Gastroesophageal sphincter (tissue), 4 donors: Measurements from ENCODE around the gene CDYL. TPM values are rescaled to one million over a fixed set of nuclear protein-coding genes. Genes with fewer than 3 reads are reported as not detected.
A peak's percentile ranks its signal among the peaks of the same experiment; 100 is the strongest.

ENCODE experiments used
- ATAC-seq: fragments of 150-250 bp; one replicate; pipeline ENCODE4 v1.9.1; 2016; ENCODE audit warnings: mild to moderate bottlenecking, moderate library complexity
- H3K27ac ChIP-seq, 4 donors: fragments of 200-600 bp; sonication (generic) in 3 of 4; 1 replicate in 3 of 4; 2 replicates in 1 of 4; pipeline ENCODE4 v1.5.1; 2016 to 2019
- H3K27me3 ChIP-seq: fragments of 200-600 bp; sonication (generic); one replicate; pipeline ENCODE4 v1.5.1; 2019
- H3K36me3 ChIP-seq, 2 donors: fragments of 200-600 bp; sonication (generic); one replicate each; pipeline ENCODE4 v1.5.1; 2019; ENCODE audit warnings: control low read depth in 1 of 2
- H3K4me1 ChIP-seq, 3 donors: fragments of 200-600 bp; sonication (generic); 1 replicate in 2 of 3; 2 replicates in 1 of 3; pipeline ENCODE4 v1.5.1; 2016 to 2019; ENCODE audit warnings: control low read depth in 2 of 3
- H3K4me3 ChIP-seq, 2 donors: fragments of 200-600 bp; sonication (generic); one replicate each; pipeline ENCODE4 v1.5.1; 2019; ENCODE audit warnings: mild to moderate bottlenecking in 1 of 2, moderate library complexity in 1 of 2
- H3K9me3 ChIP-seq, 3 donors: fragments of 200-600 bp; sonication (generic); one replicate each; pipeline ENCODE4 v1.5.1; 2017 to 2019; ENCODE audit warnings: control low read depth in 2 of 3
- EP300 ChIP-seq: sonication (generic); formaldehyde crosslinking; IDR thresholded peaks from one replicate; pipeline ENCODE4 v1.6.1; 2017; ENCODE audit warnings: antibody characterized with exemption, mild to moderate bottlenecking
- POLR2A ChIP-seq, 2 donors: fragments of 450-650 bp; IDR thresholded peaks; one replicate each; pipeline ENCODE4 v1.6.1; 2017; ENCODE audit warnings: antibody characterized with exemption in 2 of 2, mild to moderate bottlenecking in 2 of 2, moderate library complexity in 1 of 2
- POLR2AphosphoS5 ChIP-seq: sonication (generic); formaldehyde crosslinking; IDR thresholded peaks from one replicate; pipeline ENCODE4 v1.6.1; 2017; ENCODE audit warnings: antibody characterized with exemption
- WGBS, 2 donors: methylation state at CpG; one replicate each; pipeline ENCODE4 v1.1.5; 2018; ENCODE audit warnings: low coverage in 1 of 2; 5-methylcytosine and 5-hydroxymethylcytosine counted together
- total RNA-seq, 4 donors: library from RNA; depleted of rRNA; stranded (reverse); fragments of >200 nt; gene quantifications; one replicate each; pipeline ENCODE4 v1.1.0, GENCODE V29; 2016
- TF ChIP-seq, protein P1 (sequence below), 4 experiments: fragments of 200-600 bp in 2 of 4; fragments of 450-650 bp in 2 of 4; sonication (generic) in 1 of 4; IDR thresholded peaks; one replicate each; pipeline ENCODE4 v1.5.1; 2017 to 2019; ENCODE audit warnings: antibody characterized with exemption in 4 of 4, mild to moderate bottlenecking in 2 of 4, moderate library complexity in 2 of 4

Gene CDYL
- total RNA-seq, 4 donors from 2014 or later, result 32.0 to 68.3 (median 54.0) TPM

DNA sequence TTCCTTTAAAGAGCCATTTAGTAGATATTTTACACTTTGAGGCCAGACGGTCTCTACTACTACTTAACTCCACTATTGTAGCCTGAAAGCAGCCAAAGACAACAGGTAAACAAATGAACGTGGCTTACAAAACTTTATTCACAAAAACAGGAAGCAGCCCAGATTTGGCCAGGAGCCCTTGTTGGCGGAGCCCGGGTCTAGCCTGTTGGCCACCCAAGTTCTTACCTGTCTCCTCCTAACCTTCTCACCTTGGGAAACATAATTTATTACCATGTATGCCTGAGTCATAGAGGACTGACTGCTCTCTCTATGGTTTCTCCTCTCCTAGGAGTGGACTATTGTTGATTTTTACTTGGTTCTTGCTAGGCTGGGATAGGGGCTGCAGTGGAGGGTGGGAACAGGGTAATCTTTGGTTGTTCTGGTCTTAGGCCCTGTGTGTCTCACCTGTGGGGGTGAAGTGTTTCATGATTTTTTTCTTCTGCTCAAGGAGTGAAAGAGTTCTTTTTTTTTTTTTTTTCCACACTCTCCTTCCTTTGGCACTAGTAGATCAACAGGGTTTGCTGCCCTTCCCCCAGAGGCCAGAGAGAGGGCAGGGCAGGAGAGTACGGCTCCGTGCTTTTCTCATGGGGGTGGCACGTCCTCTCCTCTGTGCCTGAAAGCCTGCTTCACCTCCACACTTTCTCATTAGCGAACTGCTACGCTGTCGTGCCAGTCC is 137.7 kb downstream of the CDYL start:
- TF ChIP-seq POLR2AphosphoS5, result no peak
- TF ChIP-seq, protein P1, sequence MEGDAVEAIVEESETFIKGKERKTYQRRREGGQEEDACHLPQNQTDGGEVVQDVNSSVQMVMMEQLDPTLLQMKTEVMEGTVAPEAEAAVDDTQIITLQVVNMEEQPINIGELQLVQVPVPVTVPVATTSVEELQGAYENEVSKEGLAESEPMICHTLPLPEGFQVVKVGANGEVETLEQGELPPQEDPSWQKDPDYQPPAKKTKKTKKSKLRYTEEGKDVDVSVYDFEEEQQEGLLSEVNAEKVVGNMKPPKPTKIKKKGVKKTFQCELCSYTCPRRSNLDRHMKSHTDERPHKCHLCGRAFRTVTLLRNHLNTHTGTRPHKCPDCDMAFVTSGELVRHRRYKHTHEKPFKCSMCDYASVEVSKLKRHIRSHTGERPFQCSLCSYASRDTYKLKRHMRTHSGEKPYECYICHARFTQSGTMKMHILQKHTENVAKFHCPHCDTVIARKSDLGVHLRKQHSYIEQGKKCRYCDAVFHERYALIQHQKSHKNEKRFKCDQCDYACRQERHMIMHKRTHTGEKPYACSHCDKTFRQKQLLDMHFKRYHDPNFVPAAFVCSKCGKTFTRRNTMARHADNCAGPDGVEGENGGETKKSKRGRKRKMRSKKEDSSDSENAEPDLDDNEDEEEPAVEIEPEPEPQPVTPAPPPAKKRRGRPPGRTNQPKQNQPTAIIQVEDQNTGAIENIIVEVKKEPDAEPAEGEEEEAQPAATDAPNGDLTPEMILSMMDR (IDR thresholded peaks at IDR 0.05), result no peak
- no peak for TF ChIP-seq POLR2A (IDR thresholded peaks at IDR 0.05)
- TF ChIP-seq EP300, result no peak
- Histone ChIP-seq H3K27me3 (no peaks in the 10 kb centered on the region), H3K4me1 (peaks cover 0 to 39% (median 13%) of the 10 kb centered on the region in 3 donors), H3K36me3 (peaks cover 0 to 3% of the 10 kb centered on the region in 2 donors), H3K27ac (peak overlapping the region in 2 of 4 donors; percentile 6 to 9), H3K9me3 (no peaks in the 10 kb centered on the region), H3K4me3 (no peak overlapping the region)
- WGBS, 2 donors, result 52 to 53% methylated on average over 4 to 7 of the region's 10 CpGs
- ATAC-seq, result no peak

DNA sequence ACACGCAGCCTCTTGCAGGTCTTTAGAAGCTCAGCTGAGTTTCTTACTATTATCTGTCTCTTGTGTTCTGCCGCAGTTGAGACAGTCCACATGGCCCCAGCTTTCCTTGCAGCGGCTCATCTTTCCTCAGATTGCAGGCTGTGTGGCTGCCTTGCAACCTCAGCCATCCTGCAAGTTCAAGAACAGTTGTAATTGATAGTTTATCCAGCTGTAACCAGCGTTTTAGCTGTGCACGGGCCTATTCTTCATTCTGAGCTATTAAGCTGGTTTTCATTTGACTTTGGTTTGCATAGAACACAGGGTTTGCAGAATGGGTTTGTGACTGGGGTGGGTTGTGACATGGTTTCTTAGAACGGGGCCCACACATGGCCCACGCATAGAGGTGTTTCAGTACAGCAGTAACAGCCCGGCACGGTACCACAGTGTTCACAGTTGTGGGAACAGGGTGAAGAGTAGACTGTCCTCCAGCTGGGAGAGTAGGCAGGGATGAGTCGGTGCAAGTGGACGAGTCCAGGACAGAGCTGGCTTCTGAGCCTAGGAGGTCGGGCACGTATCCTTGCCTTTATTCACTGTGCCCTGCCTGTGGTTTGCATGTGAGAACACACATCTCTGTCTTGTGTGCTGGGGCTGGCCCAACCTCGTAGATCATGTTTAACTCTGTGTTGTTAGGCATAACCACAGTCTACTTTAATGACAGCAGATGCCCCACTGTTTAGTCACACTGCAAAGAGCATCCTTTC is 138.4 kb downstream of the CDYL start:
- no peaks in the 10 kb centered on the region for H3K27me3 ChIP-seq
- H3K36me3 ChIP-seq, result peaks cover 0 to 3% of the 10 kb centered on the region in 2 donors
- no peak overlapping the region for H3K4me3 ChIP-seq
- 47 to 63% methylated on average over 5 to 8 of the region's 14 CpGs for WGBS, 2 donors
- TF ChIP-seq POLR2AphosphoS5 (no peak), EP300 (no peak), POLR2A (IDR thresholded peaks at IDR 0.05) (no peak)
- TF ChIP-seq, protein P1 (IDR thresholded peaks at IDR 0.05), result no peak
- peaks cover 0 to 39% (median 13%) of the 10 kb centered on the region in 3 donors for H3K4me1 ChIP-seq
- ATAC-seq, result no peak
- no peaks in the 10 kb centered on the region for H3K9me3 ChIP-seq
- no peak overlapping the region for H3K27ac ChIP-seq

DNA sequence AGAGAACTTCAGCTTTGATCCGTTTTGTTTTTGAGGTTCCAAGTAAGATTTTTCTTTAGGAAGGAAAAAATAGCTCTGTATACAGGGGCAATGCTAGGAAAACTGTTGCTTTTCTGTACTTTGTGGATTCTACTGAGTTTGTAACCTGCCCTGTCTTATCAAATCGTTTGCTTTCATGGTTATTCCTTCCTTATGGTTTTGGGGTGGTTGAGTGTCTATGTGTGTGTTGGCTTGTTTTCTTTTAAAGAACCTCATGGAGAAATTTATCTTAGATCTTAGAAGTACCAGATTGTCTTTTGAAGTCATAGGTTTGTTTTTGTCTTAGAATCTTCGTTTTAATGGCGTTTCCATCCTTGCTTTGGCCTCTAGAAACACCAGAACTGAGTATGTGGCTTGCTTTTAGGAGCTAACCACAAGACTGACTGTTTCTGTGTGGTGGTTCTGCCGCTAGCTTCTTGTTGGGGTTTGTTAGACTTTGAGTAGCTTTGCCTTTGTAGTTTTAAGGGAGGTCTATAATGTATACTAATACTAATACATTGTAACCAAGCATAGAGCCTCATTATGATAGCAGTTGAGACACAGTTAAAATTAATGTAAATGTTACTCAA is 140.9 kb downstream of the CDYL start:
- H3K27ac ChIP-seq, result no peak overlapping the region
- no peaks in the 10 kb centered on the region for H3K9me3 ChIP-seq
- ATAC-seq, result no peak
- no peaks in the 10 kb centered on the region for H3K27me3 ChIP-seq
- H3K36me3 ChIP-seq, result peaks cover 0 to 3% of the 10 kb centered on the region in 2 donors
- H3K4me1 ChIP-seq, result peaks cover 0 to 35% (median 13%) of the 10 kb centered on the region in 3 donors
- 50 to 56% methylated on average over 5 of the region's 5 CpGs for WGBS, 2 donors
- TF ChIP-seq POLR2A (IDR thresholded peaks at IDR 0.05) (no peak), EP300 (no peak), POLR2AphosphoS5 (no peak)
- TF ChIP-seq, protein P1 (IDR thresholded peaks at IDR 0.05), result no peak
- H3K4me3 ChIP-seq, result no peak overlapping the region

DNA sequence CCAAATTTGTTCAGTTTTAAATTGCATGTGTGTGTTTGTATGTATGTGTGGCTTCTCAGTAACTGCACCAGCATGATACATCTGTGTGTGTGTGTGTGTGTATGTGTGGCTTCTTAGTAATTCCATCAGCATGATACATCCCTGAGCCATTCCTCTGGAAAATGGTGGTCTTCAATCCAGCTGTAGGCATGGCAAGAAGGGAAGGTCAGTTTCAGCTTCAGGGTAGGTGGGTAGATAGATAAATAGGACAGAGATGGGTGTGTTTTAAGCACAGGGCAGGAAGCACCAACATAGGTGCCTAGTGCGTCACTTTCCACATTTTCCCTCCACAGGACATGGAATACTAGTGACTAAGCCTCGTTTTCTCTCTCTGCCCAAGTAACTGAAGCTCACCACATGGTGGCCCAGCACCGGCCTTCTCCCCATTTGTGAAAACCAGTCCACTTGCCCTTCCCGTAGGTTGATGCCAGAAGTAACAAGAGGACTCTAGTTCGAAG is 144.8 kb downstream of the CDYL start:
- Histone ChIP-seq H3K4me1 (peaks cover 0 to 3% (median 0%) of the 10 kb centered on the region in 3 donors), H3K27me3 (no peaks in the 10 kb centered on the region), H3K36me3 (no peaks in the 10 kb centered on the region), H3K9me3 (no peaks in the 10 kb centered on the region), H3K4me3 (no peak overlapping the region), H3K27ac (no peak overlapping the region)
- no peak for ATAC-seq
- TF ChIP-seq POLR2A (IDR thresholded peaks at IDR 0.05) (no peak), EP300 (no peak), POLR2AphosphoS5 (no peak)
- TF ChIP-seq, protein P1 (IDR thresholded peaks at IDR 0.05), result no peak
- 78% methylated on average over 5 of the region's 5 CpGs for WGBS, 2 donors
